K562 (cell line): Measurements from ENCODE around the gene UBE2S. TPM values are rescaled to one million over a fixed set of nuclear protein-coding genes. Genes with fewer than 3 reads are reported as not detected.

ENCODE experiments used
- DDX20 ChIP-seq: fragments of 450-650 bp; IDR thresholded peaks from 2 replicates; pipeline ENCODE4 v1.6.1; 2016; ENCODE audit warnings: missing genetic modification characterization, low read depth, mild to moderate bottlenecking, missing compliant biosample characterization, moderate library complexity
- FOXJ3 ChIP-seq: sonication (generic); formaldehyde crosslinking; IDR thresholded peaks from 2 replicates; pipeline ENCODE4 v1.4.0; 2020; ENCODE audit warnings: mild to moderate bottlenecking, missing genetic modification reagents
- GATAD2A ChIP-seq: fragments of 450-650 bp; IDR thresholded peaks from 2 replicates; pipeline ENCODE4 v1.6.1; 2017
- GTF2F1 ChIP-seq: IDR thresholded peaks from 2 replicates; pipeline ENCODE4 v1.6.1; 2011; ENCODE audit warnings: low read depth, low read length, improper control_type of control experiment
- HNRNPUL1 ChIP-seq: fragments of 200-400 bp; formaldehyde crosslinking; IDR thresholded peaks from 2 replicates; pipeline ENCODE4 v1.6.1; 2017; ENCODE audit warnings: low read length
- KLF16 ChIP-seq: IDR thresholded peaks from 2 replicates; pipeline ENCODE4 v1.6.1; 2016; ENCODE audit warnings: antibody characterized with exemption
- L3MBTL2 ChIP-seq: fragments of 450-650 bp; IDR thresholded peaks from 2 replicates; pipeline ENCODE4 v1.6.1; 2016; ENCODE audit warnings: mild to moderate bottlenecking, moderate library complexity
- MAFG ChIP-seq: fragments of 450-650 bp; conservative IDR thresholded peaks from 2 replicates; pipeline ENCODE4 v1.6.1; 2016; ENCODE audit warnings: missing genetic modification characterization, missing compliant biosample characterization
- NCOA4 ChIP-seq: fragments of 450-650 bp; IDR thresholded peaks from 2 replicates; pipeline ENCODE4 v1.6.1; 2018; ENCODE audit warnings: mild to moderate bottlenecking; ENCODE audit not compliant: partially characterized antibody
- NFE2 ChIP-seq: IDR thresholded peaks from 2 replicates; pipeline ENCODE4 v1.6.1; 2014; ENCODE audit warnings: antibody characterized with exemption, low read depth
- PCBP1 ChIP-seq: fragments of 200-400 bp; formaldehyde crosslinking; IDR thresholded peaks from 2 replicates; pipeline ENCODE4 v1.6.1; 2018; ENCODE audit warnings: mild to moderate bottlenecking, low read depth, low read length; ENCODE audit not compliant: poor library complexity, severe bottlenecking
- PTBP1 ChIP-seq: fragments of 200-400 bp; formaldehyde crosslinking; IDR thresholded peaks from 2 replicates; pipeline ENCODE4 v1.6.1; 2017; ENCODE audit warnings: low read depth, low read length
- SAFB ChIP-seq: fragments of 200-400 bp; formaldehyde crosslinking; IDR thresholded peaks from 2 replicates; pipeline ENCODE4 v1.6.1; 2017; ENCODE audit warnings: low read depth, low read length, borderline replicate concordance
- TCF7 ChIP-seq: sonication (generic); IDR thresholded peaks from 2 replicates; pipeline ENCODE4 v1.6.1; 2016; ENCODE audit warnings: antibody characterized with exemption, borderline replicate concordance
- XRCC4 ChIP-seq: IDR thresholded peaks from one replicate; pipeline ENCODE4 v1.6.1; 2011; ENCODE audit not compliant: insufficient read depth, insufficient read length; ENCODE audit errors: extremely low read depth
- YBX1 ChIP-seq: fragments of 450-650 bp; IDR thresholded peaks from 2 replicates; pipeline ENCODE4 v1.7.1; 2016; ENCODE audit warnings: mild to moderate bottlenecking
- ZNF24 ChIP-seq: fragments of 450-650 bp; IDR thresholded peaks from 2 replicates; pipeline ENCODE4 v1.6.1; 2016
- ZNF274 ChIP-seq: IDR thresholded peaks from 2 replicates; pipeline ENCODE4 v1.6.1; 2011; ENCODE audit warnings: low read depth, mild to moderate bottlenecking, low read length, moderate library complexity, borderline replicate concordance
- ZNF3 ChIP-seq: fragments of 250-450 bp; sonication (Bioruptor Pico); IDR thresholded peaks from 2 replicates; pipeline ENCODE4 v1.5.0; 2021; ENCODE audit warnings: mild to moderate bottlenecking, moderate library complexity
- ZNF507 ChIP-seq: conservative IDR thresholded peaks from 2 replicates; pipeline ENCODE4 v1.6.1; 2017; ENCODE audit warnings: missing genetic modification characterization, missing compliant biosample characterization
- ZNF668 ChIP-seq: fragments of 250-450 bp; sonication (Bioruptor Pico); IDR thresholded peaks from 2 replicates; pipeline ENCODE4 v1.8.0; 2022; ENCODE audit warnings: mild to moderate bottlenecking, inconsistent platforms
- polyA plus RNA-seq, 8 experiments: library from polyadenylated mRNA; depleted of rRNA in 4 of 8; stranded (reverse) in 5 of 8; unstranded in 3 of 8; fragments of >200 nt; fragmentation: Nextera tagmentation in 2 of 8; fragmentation: Illumina TruSeq in 1 of 8; extraction: Ambion mirVana in 2 of 8; extraction: Trizol in 1 of 8; gene quantifications; 2 replicates each; pipeline versions ENCODE4 v1.2.1 to v1.2.3, GENCODE V29; 2011 to 2014; ENCODE audit warnings: inconsistent platforms in 1 of 8, missing spikeins in 1 of 8
- total RNA-seq, 7 experiments: library from RNA; depleted of rRNA in 6 of 7; stranded (reverse); fragments of >200 nt in 6 of 7; fragmentation: Illumina TruSeq in 2 of 7; extraction: Trizol in 2 of 7; gene quantifications; 2 replicates each; pipeline versions ENCODE4 v1.2.1 to v1.2.3, GENCODE V29; 2011 to 2021; ENCODE audit warnings: low replicate concordance in 1 of 7
- TF ChIP-seq, protein P1 (sequence below): fragments of 250-450 bp; sonication (Bioruptor Pico); IDR thresholded peaks from 2 replicates; pipeline ENCODE4 v1.4.0; 2020; ENCODE audit warnings: mild to moderate bottlenecking, moderate library complexity
- TF ChIP-seq, protein P2 (sequence below): conservative IDR thresholded peaks from 2 replicates; pipeline ENCODE4 v1.6.1; 2011; ENCODE audit warnings: low read depth, mild to moderate bottlenecking, low read length; ENCODE audit not compliant: control insufficient read depth
- TF ChIP-seq, protein P3 (sequence below): fragments of 250-450 bp; sonication (Bioruptor Pico); IDR thresholded peaks from 2 replicates; pipeline ENCODE4 v1.5.0; 2021; ENCODE audit warnings: mild to moderate bottlenecking, borderline replicate concordance

Gene UBE2S
- total and polyA plus RNA-seq, 9 of the 15 experiments (the other 6 are each of a cell fraction or from before 2014, with no cell fraction given) = 1.5 to 1,305 (median 157) TPM

DNA sequence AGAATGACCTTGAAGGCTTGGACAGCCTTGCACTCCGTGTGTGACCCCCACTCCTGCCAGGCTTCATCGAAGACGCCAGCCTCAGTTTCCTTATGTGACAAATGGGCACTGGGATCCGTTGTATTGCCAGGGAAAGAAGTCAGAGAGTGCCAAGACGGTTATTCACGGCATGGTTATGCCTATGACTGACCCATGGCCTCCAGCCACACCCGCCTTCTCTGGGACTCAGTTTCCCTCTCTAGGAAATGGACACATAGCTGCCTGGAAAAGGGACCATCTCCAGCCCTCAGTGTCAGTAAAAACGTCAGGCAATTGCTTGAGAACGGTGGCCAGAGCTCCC is 915 bp upstream of the UBE2S start (continued):
- no peak for TF ChIP-seq ZNF274
- TF ChIP-seq GTF2F1 = no peak
- no peak for TF ChIP-seq PTBP1
- no peak for TF ChIP-seq GATAD2A
- no peak for TF ChIP-seq HNRNPUL1
- no peak for TF ChIP-seq TCF7
- TF ChIP-seq L3MBTL2 = no peak
- no peak for TF ChIP-seq DDX20 (tag)
- TF ChIP-seq, protein P1, sequence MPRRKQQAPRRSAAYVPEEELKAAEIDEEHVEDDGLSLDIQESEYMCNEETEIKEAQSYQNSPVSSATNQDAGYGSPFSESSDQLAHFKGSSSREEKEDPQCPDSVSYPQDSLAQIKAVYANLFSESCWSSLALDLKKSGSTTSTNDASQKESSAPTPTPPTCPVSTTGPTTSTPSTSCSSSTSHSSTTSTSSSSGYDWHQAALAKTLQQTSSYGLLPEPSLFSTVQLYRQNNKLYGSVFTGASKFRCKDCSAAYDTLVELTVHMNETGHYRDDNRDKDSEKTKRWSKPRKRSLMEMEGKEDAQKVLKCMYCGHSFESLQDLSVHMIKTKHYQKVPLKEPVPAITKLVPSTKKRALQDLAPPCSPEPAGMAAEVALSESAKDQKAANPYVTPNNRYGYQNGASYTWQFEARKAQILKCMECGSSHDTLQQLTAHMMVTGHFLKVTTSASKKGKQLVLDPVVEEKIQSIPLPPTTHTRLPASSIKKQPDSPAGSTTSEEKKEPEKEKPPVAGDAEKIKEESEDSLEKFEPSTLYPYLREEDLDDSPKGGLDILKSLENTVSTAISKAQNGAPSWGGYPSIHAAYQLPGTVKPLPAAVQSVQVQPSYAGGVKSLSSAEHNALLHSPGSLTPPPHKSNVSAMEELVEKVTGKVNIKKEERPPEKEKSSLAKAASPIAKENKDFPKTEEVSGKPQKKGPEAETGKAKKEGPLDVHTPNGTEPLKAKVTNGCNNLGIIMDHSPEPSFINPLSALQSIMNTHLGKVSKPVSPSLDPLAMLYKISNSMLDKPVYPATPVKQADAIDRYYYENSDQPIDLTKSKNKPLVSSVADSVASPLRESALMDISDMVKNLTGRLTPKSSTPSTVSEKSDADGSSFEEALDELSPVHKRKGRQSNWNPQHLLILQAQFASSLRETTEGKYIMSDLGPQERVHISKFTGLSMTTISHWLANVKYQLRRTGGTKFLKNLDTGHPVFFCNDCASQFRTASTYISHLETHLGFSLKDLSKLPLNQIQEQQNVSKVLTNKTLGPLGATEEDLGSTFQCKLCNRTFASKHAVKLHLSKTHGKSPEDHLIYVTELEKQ (CRISPR knock-in tag) = no peak
- no peak for TF ChIP-seq NFE2
- TF ChIP-seq YBX1 = no peak
- TF ChIP-seq, protein P2, sequence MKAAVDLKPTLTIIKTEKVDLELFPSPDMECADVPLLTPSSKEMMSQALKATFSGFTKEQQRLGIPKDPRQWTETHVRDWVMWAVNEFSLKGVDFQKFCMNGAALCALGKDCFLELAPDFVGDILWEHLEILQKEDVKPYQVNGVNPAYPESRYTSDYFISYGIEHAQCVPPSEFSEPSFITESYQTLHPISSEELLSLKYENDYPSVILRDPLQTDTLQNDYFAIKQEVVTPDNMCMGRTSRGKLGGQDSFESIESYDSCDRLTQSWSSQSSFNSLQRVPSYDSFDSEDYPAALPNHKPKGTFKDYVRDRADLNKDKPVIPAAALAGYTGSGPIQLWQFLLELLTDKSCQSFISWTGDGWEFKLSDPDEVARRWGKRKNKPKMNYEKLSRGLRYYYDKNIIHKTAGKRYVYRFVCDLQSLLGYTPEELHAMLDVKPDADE = no peak
- TF ChIP-seq KLF16 = no peak
- TF ChIP-seq NCOA4 = peak; percentile 54
- no peak for TF ChIP-seq XRCC4
- no peak for TF ChIP-seq MAFG
- TF ChIP-seq ZNF507 (tag) = no peak
- 0 out of 2 replicates have a peak, but pooled peaks have one; percentile 50 for TF ChIP-seq ZNF24
- TF ChIP-seq ZNF3 (CRISPR knock-in tag) = no peak
- TF ChIP-seq ZNF668 = no peak
- TF ChIP-seq FOXJ3 (CRISPR knock-in tag) = no peak
- TF ChIP-seq PCBP1 = no peak
- no peak for TF ChIP-seq SAFB
- TF ChIP-seq, protein P3, sequence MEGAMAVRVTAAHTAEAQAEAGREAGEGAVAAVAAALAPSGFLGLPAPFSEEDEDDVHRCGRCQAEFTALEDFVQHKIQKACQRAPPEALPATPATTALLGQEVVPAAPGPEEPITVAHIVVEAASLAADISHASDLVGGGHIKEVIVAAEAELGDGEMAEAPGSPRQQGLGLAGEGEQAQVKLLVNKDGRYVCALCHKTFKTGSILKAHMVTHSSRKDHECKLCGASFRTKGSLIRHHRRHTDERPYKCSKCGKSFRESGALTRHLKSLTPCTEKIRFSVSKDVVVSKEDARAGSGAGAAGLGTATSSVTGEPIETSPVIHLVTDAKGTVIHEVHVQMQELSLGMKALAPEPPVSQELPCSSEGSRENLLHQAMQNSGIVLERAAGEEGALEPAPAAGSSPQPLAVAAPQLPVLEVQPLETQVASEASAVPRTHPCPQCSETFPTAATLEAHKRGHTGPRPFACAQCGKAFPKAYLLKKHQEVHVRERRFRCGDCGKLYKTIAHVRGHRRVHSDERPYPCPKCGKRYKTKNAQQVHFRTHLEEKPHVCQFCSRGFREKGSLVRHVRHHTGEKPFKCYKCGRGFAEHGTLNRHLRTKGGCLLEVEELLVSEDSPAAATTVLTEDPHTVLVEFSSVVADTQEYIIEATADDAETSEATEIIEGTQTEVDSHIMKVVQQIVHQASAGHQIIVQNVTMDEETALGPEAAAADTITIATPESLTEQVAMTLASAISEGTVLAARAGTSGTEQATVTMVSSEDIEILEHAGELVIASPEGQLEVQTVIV (CRISPR knock-in tag) = no peak
